Neural crest cell (in vitro differentiated cells): ENCODE data around the gene PAK5. TPM values are rescaled to one million over a fixed set of nuclear protein-coding genes. Genes with fewer than 3 reads are reported as not detected.

Experiments used
- DNase-seq: peaks from one replicate; pipeline ENCODE4 v3.0.0; 2021; ENCODE audit warnings: low read depth, mixed read lengths, low spot score
- H3K27ac Mint-ChIP-seq: one replicate; pipeline ENCODE4 v1.8.0; 2021; ENCODE audit warnings: mild to moderate bottlenecking, mixed read lengths; ENCODE audit not compliant: unreplicated experiment
- H3K27me3 Mint-ChIP-seq: 2 replicates; pipeline ENCODE4 v1.8.0; 2021; ENCODE audit warnings: low read depth, mild to moderate bottlenecking, mixed read lengths
- H3K36me3 Mint-ChIP-seq: 2 replicates; pipeline ENCODE4 v1.8.0; 2021; ENCODE audit warnings: low read depth, mild to moderate bottlenecking, mixed read lengths
- H3K4me1 Mint-ChIP-seq: 2 replicates; pipeline ENCODE4 v1.8.0; 2021; ENCODE audit warnings: mixed read lengths
- H3K4me3 Mint-ChIP-seq: one replicate; pipeline ENCODE4 v1.8.0; 2021; ENCODE audit warnings: mild to moderate bottlenecking, mixed read lengths
- H3K9me3 Mint-ChIP-seq: 2 replicates; pipeline ENCODE4 v1.8.0; 2021; ENCODE audit warnings: mixed read lengths
- total RNA-seq: library from RNA; stranded (reverse); gene quantifications from 2 replicates; pipeline ENCODE4 v1.2.1, GENCODE V29; 2021
- TF ChIP-seq, protein P1 (sequence below): fragments of 200-600 bp; sonication (generic); conservative IDR thresholded peaks from 2 replicates; pipeline ENCODE4 v1.5.0; 2021; ENCODE audit warnings: antibody characterized with exemption, mild to moderate bottlenecking

PAK5 gene
- total RNA-seq, 1 donor from 2014 or later, result 1.8 TPM

DNA sequence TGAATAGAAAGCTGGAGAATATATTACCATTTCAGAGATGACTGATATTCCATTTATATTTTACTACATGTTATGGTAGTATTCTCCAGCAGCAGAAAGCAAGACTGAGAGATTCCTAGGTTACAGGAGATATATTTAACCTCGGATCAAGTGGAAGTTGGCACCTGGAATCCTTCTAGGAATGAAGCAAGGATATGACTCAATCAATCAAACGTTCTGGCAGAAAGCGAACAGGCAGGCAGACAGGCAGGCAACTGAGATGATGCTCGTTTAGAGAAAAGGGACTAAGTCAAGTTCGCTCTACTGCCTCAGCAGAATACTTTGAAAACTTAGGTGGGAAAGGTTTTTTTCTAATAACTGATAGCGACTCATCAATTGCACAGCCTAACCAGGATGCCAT, 46.2 kb downstream of the PAK5 start:
- Mint-ChIP-seq H3K27ac (no peak overlapping the region), H3K27me3 (peaks cover 40% of the 10 kb centered on the region), H3K4me3 (no peak overlapping the region), H3K36me3 (no peaks in the 10 kb centered on the region), H3K4me1 (no peaks in the 10 kb centered on the region), H3K9me3 (peaks cover 6% of the 10 kb centered on the region)
- TF ChIP-seq, protein P1, sequence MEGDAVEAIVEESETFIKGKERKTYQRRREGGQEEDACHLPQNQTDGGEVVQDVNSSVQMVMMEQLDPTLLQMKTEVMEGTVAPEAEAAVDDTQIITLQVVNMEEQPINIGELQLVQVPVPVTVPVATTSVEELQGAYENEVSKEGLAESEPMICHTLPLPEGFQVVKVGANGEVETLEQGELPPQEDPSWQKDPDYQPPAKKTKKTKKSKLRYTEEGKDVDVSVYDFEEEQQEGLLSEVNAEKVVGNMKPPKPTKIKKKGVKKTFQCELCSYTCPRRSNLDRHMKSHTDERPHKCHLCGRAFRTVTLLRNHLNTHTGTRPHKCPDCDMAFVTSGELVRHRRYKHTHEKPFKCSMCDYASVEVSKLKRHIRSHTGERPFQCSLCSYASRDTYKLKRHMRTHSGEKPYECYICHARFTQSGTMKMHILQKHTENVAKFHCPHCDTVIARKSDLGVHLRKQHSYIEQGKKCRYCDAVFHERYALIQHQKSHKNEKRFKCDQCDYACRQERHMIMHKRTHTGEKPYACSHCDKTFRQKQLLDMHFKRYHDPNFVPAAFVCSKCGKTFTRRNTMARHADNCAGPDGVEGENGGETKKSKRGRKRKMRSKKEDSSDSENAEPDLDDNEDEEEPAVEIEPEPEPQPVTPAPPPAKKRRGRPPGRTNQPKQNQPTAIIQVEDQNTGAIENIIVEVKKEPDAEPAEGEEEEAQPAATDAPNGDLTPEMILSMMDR, result no peak
- no peak for DNase-seq

DNA sequence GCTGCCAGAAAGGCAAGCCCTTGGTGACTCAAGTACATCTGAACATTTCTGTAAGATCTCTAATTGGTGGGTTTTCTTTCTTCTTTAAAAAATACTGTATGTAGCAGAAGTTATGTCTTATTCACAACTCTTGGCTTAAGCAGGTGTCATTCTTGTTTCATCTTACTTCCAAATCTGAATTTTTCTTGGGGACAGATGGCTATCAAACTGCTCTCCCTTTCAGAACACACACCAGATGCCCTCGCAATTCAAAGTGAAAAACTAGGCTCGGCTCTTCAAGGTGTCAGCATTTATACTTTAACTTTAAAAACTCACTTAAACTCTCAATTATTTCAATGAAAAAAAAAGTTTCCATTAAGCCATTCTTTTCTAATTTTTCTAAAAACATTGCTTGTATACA, 49.7 kb downstream of the PAK5 start:
- no peak overlapping the region for H3K27ac Mint-ChIP-seq
- no peak for DNase-seq
- H3K27me3 Mint-ChIP-seq, result peaks cover 29% of the 10 kb centered on the region
- H3K4me1 Mint-ChIP-seq, result no peaks in the 10 kb centered on the region
- no peaks in the 10 kb centered on the region for H3K36me3 Mint-ChIP-seq
- no peak overlapping the region for H3K4me3 Mint-ChIP-seq
- TF ChIP-seq, protein P1, result no peak
- H3K9me3 Mint-ChIP-seq, result peaks cover 3% of the 10 kb centered on the region

DNA sequence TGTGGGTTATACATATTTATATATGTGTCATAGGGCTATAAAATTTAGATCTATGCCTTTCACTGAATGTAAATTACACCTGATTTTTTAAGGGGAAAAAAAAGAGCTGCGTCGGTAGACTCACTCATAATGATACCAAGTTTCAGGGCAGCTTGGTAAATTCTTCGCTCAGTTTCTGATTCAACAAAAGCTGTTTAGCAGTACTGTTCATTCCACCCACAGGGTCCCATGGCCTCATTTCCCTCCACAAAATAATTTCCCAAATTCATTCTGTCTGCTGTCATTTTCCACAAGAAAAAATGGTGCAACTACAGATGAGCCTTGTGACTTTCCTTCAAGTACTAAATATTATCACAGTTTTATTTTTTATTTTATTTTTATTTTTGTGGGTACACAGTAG, 63.7 kb downstream of the PAK5 start:
- Mint-ChIP-seq H3K4me3 (no peak overlapping the region), H3K27ac (no peak overlapping the region), H3K4me1 (no peaks in the 10 kb centered on the region), H3K9me3 (no peaks in the 10 kb centered on the region), H3K27me3 (no peaks in the 10 kb centered on the region), H3K36me3 (no peaks in the 10 kb centered on the region)
- DNase-seq, result no peak
- TF ChIP-seq, protein P1, result no peak

DNA sequence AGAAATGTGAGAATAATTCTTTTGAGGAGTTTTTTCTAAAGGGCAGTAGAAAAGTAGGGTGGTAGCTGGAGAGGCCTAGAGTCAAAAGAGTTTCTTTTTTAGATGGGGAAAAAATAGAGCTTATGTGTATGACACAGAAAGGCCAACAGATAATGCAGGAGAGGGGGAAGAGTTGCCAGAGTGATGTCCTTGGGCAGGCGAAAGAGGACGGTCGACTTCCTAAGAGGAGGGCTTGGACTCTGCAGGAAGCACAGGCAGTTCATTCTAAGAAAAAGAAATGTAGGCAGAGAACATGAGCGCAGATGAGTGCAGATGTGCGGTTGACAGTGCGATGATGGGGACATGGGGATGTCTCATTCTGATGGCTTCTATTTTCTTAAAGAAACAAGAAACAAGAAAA, 68.9 kb downstream of the PAK5 start:
- Mint-ChIP-seq H3K4me1 (no peaks in the 10 kb centered on the region), H3K4me3 (no peak overlapping the region), H3K27me3 (no peaks in the 10 kb centered on the region), H3K36me3 (no peaks in the 10 kb centered on the region), H3K27ac (no peak overlapping the region), H3K9me3 (no peaks in the 10 kb centered on the region)
- TF ChIP-seq, protein P1, result no peak
- DNase-seq, result no peak

DNA sequence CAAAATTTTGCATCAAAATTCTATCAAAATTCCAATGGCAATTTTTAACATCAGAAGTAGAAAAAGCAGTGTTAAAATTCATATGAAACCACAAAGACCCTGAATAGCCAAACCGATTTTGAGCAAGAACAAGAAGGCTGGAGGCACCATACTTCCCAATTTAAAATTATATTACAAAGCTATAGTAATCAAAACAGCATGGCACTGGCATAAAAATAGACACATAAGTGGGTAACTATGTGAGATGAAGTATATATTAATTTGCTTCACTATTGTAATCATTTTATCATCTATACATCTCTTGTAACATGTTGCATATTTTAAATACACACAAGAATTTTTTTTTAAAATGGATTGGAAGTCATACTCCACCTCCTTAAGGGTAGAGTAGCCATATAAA, 77.4 kb downstream of the PAK5 start:
- DNase-seq, result no peak
- no peak overlapping the region for H3K4me3 Mint-ChIP-seq
- H3K36me3 Mint-ChIP-seq, result no peaks in the 10 kb centered on the region
- TF ChIP-seq, protein P1, result no peak
- peaks cover 5% of the 10 kb centered on the region for H3K9me3 Mint-ChIP-seq
- no peak overlapping the region for H3K27ac Mint-ChIP-seq
- H3K4me1 Mint-ChIP-seq, result peaks cover 13% of the 10 kb centered on the region
- no peaks in the 10 kb centered on the region for H3K27me3 Mint-ChIP-seq

DNA sequence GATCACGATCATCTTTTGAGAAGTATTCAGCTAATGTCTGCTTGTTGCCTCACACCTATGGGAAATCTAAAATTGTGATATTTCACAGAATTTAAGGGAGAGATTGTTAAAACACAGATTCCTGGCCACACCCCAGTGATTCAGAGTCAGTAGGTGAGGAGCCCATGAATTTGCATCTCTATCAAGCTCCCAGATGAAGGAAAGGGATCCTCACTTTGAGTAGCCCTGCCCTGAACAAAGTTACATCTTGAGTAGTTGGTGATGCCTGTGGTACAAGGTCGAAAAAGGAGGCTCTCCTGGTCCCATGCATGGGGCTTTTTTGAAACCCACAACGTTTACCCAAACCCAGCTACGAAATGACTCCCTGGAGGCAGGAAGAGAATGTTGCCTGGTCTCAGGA, 79.5 kb downstream of the PAK5 start:
- Mint-ChIP-seq H3K36me3 (no peaks in the 10 kb centered on the region), H3K4me1 (peaks cover 13% of the 10 kb centered on the region), H3K9me3 (peaks cover 5% of the 10 kb centered on the region), H3K27me3 (no peaks in the 10 kb centered on the region), H3K4me3 (no peak overlapping the region), H3K27ac (no peak overlapping the region)
- TF ChIP-seq, protein P1, result no peak
- DNase-seq, result no peak
